IPS DF 4.7 (cell line): Measurements from ENCODE around the gene MRC2.

Experiments used
- DNase-seq: peaks from one replicate; pipeline ENCODE4 v3.0.0-alpha.2; 2013; ENCODE audit warnings: low spot score; ENCODE audit errors: extremely low read depth

MRC2 gene

GRCh38 chr17:62718429-62718828, 91.0 kb downstream of the MRC2 start:
- no peak for DNase-seq

GRCh38 chr17:62719586-62719985, 92.1 kb downstream of the MRC2 start:
- DNase-seq, result no peak

GRCh38 chr17:62720126-62720850, 92.8 kb downstream of the MRC2 start:
- DNase-seq, result no peak

- no peak for DNase-seq
Measured at GRCh38 chr17:62722625-62723024, 95.2 kb downstream of the MRC2 start.

GRCh38 chr17:62723842-62724241, 96.4 kb downstream of the MRC2 start:
- DNase-seq, result no peak

GRCh38 chr17:62724398-62725146, 97.1 kb downstream of the MRC2 start:
- DNase-seq, result no peak

- DNase-seq, result no peak
Measured at GRCh38 chr17:62725791-62726249, 98.3 kb downstream of the MRC2 start.

- no peak for DNase-seq
Measured at GRCh38 chr17:62727916-62728672, 100.6 kb downstream of the MRC2 start.

GRCh38 chr17:62732125-62732524, 104.7 kb downstream of the MRC2 start:
- no peak for DNase-seq

GRCh38 chr17:62735044-62735651, 107.7 kb downstream of the MRC2 start:
- no peak for DNase-seq

GRCh38 chr17:62737513-62737912, 110.0 kb downstream of the MRC2 start:
- DNase-seq, result no peak

- DNase-seq, result no peak
Measured at GRCh38 chr17:62738281-62738680, 110.8 kb downstream of the MRC2 start.

- no peak for DNase-seq
Measured at GRCh38 chr17:62739645-62740388, 112.3 kb downstream of the MRC2 start.

GRCh38 chr17:62741290-62741689, 113.8 kb downstream of the MRC2 start:
- no peak for DNase-seq
